ENCODE data around the gene KLF16. TPM values are rescaled to one million over a fixed set of nuclear protein-coding genes. Genes with fewer than 3 reads are reported as not detected.
A peak's percentile ranks its signal among the peaks of the same experiment; 100 is the strongest.
"Not testable (repeated sequence)": the region's sequence is repeated elsewhere in the genome, so short reads cannot be mapped to it uniquely, and the experiment has no call there.

KLF16 gene
- total RNA-seq, 2 donors from 2014 or later: 9.9 to 12.9 TPM

DNA sequence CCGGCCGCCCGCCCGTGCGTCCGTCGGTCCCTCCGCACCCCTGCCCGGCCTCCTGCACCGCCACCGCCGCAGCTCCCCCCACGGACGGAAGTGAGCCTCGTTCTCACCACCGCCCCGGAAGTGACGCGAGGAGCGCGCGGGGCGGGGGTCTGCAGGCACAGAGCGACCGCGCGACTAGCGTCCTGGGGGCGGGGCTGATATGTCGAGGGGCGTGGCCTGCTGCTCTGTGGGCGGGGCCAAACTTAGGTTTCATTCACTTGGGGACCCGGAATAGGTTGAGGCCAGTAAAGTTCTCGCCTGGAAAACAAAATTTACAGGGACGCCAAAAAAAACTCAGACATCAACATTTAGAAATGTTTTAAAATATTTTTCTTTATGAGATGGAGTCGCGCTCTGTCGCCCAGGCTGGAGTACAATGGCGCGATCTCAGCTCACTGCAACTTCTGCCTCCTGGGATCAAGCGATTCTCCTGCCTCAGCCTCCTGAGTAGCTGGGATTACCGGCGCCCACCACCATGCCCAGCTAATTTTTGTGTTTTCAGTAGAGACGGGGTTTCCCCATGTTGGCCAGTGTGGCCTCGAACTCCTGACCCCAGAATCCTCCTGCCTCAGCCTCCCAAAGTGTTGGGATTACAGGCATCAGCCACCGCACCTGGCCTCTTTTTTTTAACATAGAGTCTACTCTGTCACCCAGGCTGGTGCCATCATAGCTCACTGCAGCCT, 22.2 kb upstream of the KLF16 start, which contains the start of gene ABHD17A:
ABHD17A (minus strand) TSS at position 99 of the 722 bp plus-strand sequence. CDS start 3,930 bp downstream, outside the sequence.
- intact Hi-C loops (cut with DNase I): not testable (repeated sequence)
- ATAC-seq (peak; percentile 95 to 97), DNase-seq (peak; percentile 95)

DNA sequence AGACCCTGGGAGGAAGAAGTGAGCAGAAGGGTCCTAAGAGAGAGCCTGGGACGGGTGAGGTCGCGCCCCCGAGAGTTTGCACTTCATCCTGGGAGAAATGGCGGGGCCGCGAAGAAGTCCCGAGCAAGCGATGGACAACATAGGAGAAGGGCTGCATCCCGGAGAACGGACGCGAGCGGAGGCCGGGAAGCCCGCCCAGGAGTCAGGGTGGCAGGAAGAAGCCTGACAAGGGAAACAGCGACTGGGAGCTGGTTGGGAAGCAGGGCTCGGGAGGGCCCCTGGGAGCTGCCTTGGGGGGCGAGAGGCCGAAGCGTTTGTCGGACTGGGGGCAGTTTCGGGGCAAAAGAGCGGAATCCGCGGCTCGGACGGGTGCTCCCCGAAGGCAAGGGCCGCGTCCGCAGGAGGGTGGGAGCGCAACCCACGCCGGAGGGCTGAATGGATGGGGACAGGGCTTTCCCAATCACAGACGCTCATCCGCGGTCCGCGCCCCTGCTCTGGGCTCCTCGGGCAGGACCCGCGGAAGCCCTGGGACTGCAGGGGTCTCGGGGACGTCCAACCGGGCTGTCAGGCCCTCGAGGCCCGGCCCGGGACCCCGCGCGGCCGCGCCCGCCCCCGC, 21.4 kb upstream of the KLF16 start:
- intact Hi-C loops (cut with DNase I): no loop called here
- DNase-seq (no peak), ATAC-seq (peak in 1 of 2 donors; percentile 6)

DNA sequence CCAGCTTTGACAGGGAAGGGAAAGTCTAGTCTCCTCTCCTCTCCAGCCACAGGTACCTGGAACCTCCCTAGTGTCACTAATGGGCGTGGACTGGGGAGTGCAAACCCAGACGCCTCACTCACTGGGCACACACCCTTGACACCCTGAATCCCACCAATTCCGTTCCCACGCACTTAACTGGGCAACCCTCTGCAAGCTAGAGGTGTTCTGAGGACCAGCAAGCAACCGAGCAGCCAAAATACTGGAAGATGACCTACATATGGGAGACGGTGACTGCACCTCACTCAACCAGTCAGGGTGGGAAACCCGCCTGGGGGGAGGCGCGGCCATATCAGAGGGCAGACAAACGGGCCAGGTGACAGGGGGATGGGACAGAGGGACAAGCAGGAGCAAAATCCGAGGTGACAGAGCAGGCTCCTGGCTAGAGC, 20.9 kb upstream of the KLF16 start:
- intact Hi-C loops (cut with DNase I): no loop called here
- ATAC-seq (no peak), DNase-seq (no peak)

DNA sequence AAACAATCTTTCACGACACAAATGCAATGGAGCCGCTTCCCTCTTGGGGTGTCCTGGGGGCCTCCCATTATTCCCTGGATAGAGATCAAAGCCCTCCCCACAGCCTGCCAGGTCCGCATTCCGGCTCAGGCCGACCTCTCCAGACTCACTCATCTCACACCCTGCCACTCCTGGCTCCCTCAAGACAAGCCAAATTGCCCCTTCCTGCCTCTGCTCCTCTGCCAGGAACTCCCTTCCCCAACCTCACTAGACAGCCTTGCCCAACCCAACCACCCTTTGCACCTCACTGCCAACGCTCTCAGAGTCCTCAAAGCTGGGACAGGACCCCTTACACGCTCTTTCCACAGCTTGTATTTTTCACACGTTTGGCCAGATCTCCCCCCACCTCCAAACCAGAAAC, 20.4 kb upstream of the KLF16 start:
- intact Hi-C loops (cut with DNase I): no loop called here
- DNase-seq: no peak
- no peak for ATAC-seq

DNA sequence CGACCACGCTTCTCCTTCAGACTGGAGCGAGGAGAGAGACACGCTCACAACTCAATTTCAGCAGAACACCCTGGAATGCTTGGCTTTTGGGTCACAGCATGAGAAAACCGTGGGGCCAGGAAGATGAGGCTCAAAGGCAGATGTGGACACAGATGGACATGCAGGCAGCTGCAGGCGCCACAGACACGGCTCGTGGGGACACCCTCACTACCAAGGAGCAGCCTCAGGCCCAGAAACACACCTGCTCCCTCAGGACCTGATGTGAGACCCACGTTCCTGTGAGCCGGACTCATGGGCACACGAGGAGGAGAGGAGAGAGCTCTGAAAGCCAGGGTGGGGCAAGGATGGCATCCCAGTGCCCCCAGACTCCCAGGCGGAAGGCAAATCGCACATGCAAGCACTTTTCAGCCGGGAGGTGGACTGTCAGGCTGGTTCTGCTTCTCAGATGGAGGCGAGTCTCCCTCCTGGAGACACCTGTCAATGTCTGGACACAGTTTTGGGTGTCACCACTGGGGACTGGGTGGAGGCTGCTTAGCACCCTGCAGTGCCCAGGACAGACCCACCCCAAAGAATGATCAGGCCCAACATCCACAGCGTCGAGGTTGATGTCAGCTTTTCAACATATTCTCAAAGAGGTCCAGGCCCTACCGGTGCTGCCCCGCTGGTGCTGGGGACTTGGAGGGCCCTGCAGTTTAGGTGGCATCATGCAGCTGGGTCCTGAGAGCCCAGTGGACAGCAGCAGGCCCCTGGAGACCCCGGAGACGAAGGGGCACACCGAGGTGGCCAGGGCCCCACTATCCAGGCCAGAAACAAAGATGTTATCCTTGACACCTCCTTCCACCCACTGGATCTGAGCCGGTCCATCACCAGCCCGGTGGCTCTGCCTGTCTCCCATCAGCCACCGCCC, 19.7 kb upstream of the KLF16 start:
- intact Hi-C loops (cut with DNase I): no loop called here
- DNase-seq (no peak), ATAC-seq (no peak)

DNA sequence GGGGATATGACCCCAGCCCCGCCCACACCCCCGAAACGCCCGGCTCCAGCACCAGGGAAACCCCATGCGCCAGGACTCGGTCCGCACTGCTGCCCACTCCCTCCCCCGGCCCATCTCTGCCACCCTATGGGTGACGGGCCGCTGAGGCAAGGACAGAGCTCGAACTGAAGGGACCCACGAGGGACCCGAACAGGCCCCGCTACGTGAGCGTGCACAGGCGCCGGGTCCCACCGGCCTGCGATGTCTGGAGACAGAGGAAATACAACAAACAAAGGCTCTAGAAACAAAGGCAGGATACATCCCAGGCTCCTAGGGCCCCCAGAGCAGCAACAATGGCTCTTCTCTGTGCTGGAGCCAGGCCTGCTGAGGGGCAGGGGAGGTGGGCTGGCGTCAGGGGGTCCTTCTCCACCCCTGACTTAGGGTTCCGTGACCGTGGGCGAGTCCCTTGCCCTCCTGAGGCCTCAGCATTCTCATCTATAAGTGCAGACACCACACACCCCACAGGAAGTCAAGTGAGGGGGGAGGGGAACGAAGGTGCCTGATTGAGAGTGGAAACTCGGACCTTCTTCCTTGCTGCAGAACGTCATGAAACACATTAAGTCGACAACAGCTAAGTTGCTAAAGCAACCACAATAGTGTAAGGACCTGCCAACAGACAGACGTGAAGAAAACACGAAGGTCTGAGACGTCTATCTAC, 18.9 kb upstream of the KLF16 start:
- ATAC-seq (no peak), DNase-seq (no peak)
- intact Hi-C loops (cut with DNase I): no loop called here

DNA sequence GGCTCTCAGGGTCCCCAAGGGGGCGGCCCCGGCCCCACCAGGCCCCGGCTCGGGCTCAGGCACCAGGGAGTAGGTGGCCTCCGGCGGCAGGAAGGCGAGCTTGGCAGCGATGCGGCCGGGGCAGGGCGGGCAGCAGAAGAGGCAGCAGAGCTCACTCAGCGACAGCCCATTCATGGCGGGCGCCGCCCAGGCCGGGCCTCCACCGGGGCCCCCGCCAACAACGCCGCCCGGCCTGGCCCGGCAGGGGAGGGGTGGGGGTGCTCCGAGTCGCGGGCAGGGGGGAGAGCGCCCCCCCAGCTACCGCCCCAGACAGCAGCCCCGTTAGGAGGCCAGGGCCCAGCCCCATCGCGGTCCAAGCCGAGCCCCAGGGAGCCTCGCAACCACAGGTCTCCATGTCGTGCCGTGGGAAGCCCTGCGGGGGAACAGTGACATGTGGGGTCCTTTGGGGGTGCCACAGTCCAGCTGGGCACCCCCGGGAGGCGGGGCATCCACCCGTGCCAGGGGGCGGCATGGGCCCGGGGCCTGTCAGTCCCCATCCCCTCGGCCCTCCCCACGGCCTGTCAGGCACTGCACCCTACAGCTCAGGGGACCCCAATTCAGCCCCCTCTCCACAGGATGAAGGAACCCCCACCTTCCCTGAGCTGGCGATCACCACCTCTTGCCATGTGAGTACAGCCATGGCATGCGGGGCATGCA, 18.2 kb upstream of the KLF16 start:
- DNase-seq; intact Hi-C loops (cut with DNase I); ATAC-seq: not testable (repeated sequence)

DNA sequence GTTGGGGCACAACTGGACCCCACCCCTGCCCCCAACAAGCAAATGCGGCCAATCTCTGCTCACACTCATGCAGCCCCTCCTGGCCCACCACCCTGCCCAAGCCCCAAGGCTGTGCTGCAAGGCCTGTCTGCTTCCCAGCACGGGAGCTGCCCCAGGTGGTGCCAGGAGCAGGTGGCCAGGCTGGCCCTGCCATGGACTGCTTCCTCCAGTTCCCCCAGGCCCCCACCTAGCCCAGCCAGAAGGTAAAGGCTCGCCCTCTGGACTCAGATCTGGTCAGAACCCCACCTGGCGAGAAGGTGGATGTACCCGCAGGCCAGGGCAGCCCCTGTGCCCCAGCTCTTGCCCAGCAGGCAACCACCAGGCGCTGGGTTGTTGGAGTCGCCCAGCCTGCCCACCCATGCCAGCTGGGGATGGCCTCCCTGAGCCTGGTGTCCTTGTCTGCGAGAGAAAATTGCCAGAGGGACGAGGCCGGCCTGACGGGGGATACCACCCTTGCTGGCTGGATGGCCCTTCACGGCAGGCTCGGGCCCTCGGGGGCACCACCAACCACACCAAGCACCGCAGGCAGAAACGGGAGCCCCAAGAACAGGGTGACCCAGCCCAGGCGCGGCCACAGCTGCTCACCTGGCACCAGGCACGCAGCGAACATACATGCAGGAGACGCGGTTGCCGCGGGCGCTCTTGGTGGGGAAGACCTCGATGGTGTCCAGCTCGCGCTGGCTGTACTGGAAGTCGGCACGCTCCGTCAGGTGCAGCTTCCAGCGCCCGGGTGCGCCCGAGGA, 17.4 kb upstream of the KLF16 start:
- DNase-seq (no peak), ATAC-seq (no peak)
- intact Hi-C loops (cut with DNase I): no loop called here

DNA sequence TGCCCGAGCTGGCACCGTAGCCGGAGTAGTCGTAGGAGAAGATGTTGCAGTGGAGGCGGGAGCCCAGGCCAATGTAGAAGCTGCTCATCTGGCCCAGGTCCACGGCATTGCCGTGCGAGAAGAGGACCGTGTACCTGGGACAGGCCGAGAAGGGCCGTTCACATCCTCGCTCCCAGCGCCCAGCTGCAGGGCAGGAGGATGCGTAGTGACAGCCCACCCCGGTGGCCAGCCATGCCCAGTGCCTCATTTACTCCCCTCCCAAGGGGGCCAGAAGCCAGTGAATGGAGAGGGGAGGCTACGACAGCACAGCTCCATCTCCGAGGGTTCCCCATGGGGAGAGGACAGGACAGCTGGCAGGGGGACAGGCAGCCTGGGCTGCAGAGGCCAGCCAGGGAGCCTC, 16.6 kb upstream of the KLF16 start:
- intact Hi-C loops (cut with DNase I); ATAC-seq; DNase-seq: not testable (repeated sequence)

DNA sequence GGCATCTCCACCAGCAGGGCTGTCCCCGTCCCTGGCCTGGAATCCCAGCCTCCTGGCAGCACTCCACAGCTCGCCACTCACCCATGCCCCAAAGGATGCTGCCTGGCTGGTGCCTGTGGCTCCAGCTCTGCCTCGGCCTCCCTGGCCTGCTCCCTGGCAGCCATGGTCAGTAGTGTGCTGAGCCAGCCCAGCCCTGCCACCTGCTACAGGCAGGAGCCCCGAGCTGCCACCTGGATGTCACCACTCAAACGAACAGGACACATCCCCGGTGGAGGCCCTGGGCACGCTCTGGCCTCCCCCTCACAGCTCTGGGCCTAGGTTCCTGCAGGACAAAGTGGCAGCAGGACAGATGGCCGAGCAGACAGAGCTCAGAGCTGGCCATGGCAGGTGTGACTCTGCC, 15.2 kb upstream of the KLF16 start:
- intact Hi-C loops (cut with DNase I); ATAC-seq: not testable (repeated sequence)

DNA sequence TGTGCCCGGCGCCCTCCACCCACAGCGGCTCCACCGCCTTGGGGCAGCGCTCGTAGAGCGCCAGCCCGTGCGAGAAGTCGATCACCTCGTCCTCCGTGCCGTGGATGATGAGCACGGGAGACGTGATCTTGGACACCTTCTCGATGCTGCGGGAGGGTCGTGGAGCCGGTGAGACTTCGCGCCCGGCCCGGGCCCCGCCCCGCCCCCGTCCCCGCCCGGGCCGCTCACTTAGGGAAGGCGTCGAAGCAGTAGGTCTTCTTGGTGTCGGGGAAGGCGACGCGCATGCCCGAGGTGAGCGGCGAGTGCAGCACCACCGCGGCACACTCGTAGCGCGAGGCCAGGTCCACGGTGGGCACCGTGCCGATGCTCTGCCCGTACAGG, 13.9 kb upstream of the KLF16 start:
- intact Hi-C loops (cut with DNase I); DNase-seq; ATAC-seq: not testable (repeated sequence)

More for the DNA sequence above, 15.2 kb upstream of the KLF16 start:
- DNase-seq: not testable (repeated sequence)

DNA sequence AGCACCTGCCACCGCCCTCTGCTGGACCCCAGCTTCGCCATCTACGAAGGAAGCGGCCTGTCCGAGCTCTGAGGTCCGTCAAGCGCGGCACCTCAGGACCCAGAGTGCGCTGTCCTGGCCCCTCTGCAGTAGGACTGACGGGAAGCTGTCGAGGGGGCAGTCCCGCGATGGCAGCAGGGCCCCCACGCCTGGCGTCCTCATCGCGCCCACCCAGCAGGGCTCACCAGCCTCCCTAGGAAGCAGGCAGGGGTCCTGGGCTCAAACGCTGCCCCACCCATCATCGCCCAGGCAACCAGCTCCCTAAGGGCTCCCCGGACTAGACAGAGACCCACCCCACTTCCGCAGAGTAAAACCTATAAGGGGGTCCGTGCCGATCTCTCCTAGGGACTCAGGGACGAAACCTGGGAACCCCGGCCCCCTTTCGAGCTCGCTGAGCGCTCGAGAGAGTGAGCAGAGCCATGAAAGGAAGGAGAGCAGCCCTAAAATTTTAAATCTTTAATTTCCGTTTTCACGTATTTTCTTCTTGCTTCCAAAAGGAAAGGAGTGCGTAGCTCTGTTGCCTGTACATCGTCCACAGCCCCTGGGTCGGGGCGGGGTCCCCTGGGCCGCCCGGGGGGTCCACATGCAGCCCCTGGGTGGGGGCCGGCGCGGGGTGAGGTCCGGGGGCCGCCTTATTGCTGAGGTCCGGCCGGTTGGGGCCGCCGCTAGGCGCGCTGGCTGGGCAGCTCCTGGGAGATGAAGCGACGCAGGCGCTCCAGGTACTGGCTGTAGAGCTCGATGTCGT, 13.3 kb upstream of the KLF16 start:
- DNase-seq; intact Hi-C loops (cut with DNase I): not testable (repeated sequence)
- ATAC-seq: peak; percentile 9 to 10

DNA sequence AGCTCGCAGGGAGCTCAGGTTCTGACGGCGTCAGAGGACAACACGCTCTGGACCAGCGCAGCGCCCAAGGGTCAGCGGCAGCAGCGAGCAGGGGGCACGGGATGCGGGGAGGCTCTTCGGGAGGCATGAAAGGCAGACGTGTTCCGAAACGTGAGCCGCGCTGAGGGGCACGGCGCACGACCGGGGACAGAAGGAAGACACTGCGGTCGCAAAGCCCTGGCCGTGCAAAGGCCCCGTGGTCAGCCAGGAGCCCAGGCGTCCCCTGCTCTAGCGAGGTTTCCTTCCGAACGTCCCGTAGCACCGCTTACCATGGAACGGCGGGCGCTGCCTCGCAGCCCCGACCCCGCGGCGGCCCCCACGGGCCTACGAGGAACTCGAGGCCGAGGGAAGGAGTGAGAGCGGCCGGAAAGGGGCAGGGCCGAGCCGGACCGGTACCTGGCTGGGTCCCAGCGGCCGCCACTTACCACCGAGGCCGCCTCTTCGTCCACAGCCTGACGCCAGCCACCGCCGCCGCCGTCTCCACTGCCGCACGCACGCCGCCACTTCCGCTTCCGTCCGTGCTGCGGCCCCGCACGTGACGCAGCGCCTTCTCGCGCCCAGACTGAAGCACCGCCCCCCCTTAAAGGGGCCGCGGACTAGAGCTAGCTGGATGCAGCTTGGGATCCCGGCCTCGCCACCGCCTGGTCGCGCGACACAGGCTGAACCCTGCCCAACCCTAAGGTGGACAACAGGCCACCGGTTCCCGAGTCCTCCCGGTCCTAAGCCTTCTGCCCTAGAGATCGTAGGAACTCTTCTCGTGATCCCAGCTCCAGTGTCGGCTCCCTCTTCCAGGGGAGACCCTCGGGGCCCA, 12.5 kb upstream of the KLF16 start:
- intact Hi-C loops (cut with DNase I): no loop called here

DNA sequence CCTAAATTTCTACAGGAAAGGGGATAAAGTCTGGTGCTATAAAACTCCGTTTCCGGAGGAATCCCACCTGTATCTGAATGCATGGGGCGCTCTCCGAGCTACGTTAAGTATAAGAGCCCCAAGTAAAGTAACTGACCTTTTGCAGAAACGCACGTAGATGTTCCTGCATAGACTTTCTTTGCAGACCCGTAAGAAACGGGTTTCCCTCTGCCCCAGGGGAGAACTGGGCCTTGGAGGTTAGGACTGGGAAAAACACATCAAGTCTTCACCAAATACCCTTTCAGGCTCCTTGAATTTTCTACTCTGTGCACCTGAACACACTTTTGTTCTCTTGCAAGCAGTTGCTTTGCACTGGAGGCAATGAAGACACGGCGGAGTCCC, 11.9 kb upstream of the KLF16 start:
- DNase-seq; intact Hi-C loops (cut with DNase I); ATAC-seq: not testable (repeated sequence)

More for the DNA sequence above, 12.5 kb upstream of the KLF16 start:
- ATAC-seq: peak; percentile 95 to 96
- DNase-seq: peak; percentile 95

DNA sequence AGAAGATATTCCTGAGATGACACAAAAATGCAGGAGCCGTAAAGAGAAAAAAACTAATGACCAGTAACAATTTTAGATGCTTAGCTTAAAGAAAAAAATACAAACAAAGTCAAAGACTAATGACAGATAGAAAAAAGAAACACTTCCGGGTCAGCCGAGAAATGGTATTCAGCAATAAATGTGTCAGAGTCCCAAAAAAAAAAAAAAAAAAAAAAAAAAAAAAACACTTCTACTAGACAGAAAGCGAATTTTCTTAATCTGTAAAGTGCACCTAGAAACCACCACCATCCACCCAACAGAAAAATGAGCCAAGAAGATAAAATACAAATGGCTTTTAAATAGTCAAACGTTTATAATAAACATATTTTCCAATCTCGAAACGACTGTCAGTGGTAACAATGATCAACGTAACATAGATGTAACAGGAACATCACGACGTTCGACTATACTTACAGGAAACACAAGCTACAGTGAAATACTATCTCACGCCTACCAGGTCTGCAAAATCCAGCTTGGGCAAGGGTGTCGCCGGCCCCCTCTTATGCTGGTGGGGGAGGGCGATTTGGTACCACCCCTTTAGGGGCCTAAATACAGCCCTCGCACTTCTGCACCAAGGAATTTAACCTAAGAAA, 11.3 kb upstream of the KLF16 start:
- ATAC-seq (no peak), DNase-seq (no peak)
- intact Hi-C loops (cut with DNase I): no loop called here

All from left cardiac atrium (tissue), 4 donors.